ENCODE results near the gene NCAPD3.

NCAPD3 gene

GRCh38 chr11:134206185-134206584 is 17.6 kb downstream of the NCAPD3 start:
- H3K27me3 ChIP-seq (ENCODE audit: insufficient read depth, low read depth): no peaks in the 10 kb centered on the region
- no peak overlapping the region for H2AFZ ChIP-seq (ENCODE audit: low read depth)
- no peak overlapping the region for H3K9ac ChIP-seq
- H3K4me2 ChIP-seq: no peak overlapping the region
- no peak for TF ChIP-seq CTCF (conservative IDR thresholded peaks at IDR 0.05; ENCODE audit: low read depth, low read length)
- H3K4me1 ChIP-seq (ENCODE audit: low read depth, poor library complexity, severe bottlenecking): no peaks in the 10 kb centered on the region
- H3K4me3 ChIP-seq (IDR thresholded peaks at IDR 0.05; ENCODE audit: insufficient read depth, low read depth, low read length): no peak overlapping the region
- no peak overlapping the region for H3K27ac ChIP-seq
- H3K36me3 ChIP-seq (ENCODE audit: insufficient read depth): 0 out of 2 replicates have a peak, but pooled peaks cover 4% of the 10 kb centered on the region
- H3K79me2 ChIP-seq (ENCODE audit: insufficient read depth, low read depth): peaks cover 10% of the 10 kb centered on the region; the same call in 1 of the 2 replicates
- no peaks in the 10 kb centered on the region for H4K20me1 ChIP-seq (ENCODE audit: insufficient read depth)

GRCh38 chr11:134205729-134206128 is 18.0 kb downstream of the NCAPD3 start:
- peaks cover 5% of the 10 kb centered on the region; the same call in 1 of the 2 replicates for H3K79me2 ChIP-seq (ENCODE audit: insufficient read depth, low read depth)
- no peak overlapping the region for H3K4me3 ChIP-seq (IDR thresholded peaks at IDR 0.05; ENCODE audit: insufficient read depth, low read depth, low read length)
- H3K36me3 ChIP-seq (ENCODE audit: insufficient read depth): 0 out of 2 replicates have a peak, but pooled peaks cover 4% of the 10 kb centered on the region
- H3K4me2 ChIP-seq: no peak overlapping the region
- no peaks in the 10 kb centered on the region for H3K4me1 ChIP-seq (ENCODE audit: low read depth, poor library complexity, severe bottlenecking)
- H3K27me3 ChIP-seq (ENCODE audit: insufficient read depth, low read depth): no peaks in the 10 kb centered on the region
- H3K9ac ChIP-seq: no peak overlapping the region
- H2AFZ ChIP-seq (ENCODE audit: low read depth): no peak overlapping the region
- no peak overlapping the region for H3K27ac ChIP-seq
- no peaks in the 10 kb centered on the region for H4K20me1 ChIP-seq (ENCODE audit: insufficient read depth)
- TF ChIP-seq CTCF (conservative IDR thresholded peaks at IDR 0.05; ENCODE audit: low read depth, low read length): no peak

- no peaks in the 10 kb centered on the region for H3K4me1 ChIP-seq (ENCODE audit: low read depth, poor library complexity, severe bottlenecking)
- 0 out of 2 replicates have a peak, but pooled peaks cover 4% of the 10 kb centered on the region for H3K36me3 ChIP-seq (ENCODE audit: insufficient read depth)
- no peak overlapping the region for H3K9ac ChIP-seq
- TF ChIP-seq CTCF (conservative IDR thresholded peaks at IDR 0.05; ENCODE audit: low read depth, low read length): no peak
- no peaks in the 10 kb centered on the region for H3K79me2 ChIP-seq (ENCODE audit: insufficient read depth, low read depth)
- no peak overlapping the region for H3K4me2 ChIP-seq
- H3K4me3 ChIP-seq (IDR thresholded peaks at IDR 0.05; ENCODE audit: insufficient read depth, low read depth, low read length): no peak overlapping the region
- no peak overlapping the region for H3K27ac ChIP-seq
- no peaks in the 10 kb centered on the region for H3K27me3 ChIP-seq (ENCODE audit: insufficient read depth, low read depth)
- no peak overlapping the region for H2AFZ ChIP-seq (ENCODE audit: low read depth)
- H4K20me1 ChIP-seq (ENCODE audit: insufficient read depth): no peaks in the 10 kb centered on the region
Observed at GRCh38 chr11:134202661-134203060, 21.1 kb downstream of the NCAPD3 start.

GRCh38 chr11:134200688-134201087 is 23.1 kb downstream of the NCAPD3 start:
- Histone ChIP-seq H3K36me3 (ENCODE audit: insufficient read depth) (0 out of 2 replicates have a peak, but pooled peaks cover 4% of the 10 kb centered on the region), H3K79me2 (ENCODE audit: insufficient read depth, low read depth) (no peaks in the 10 kb centered on the region), H3K9ac (no peak overlapping the region), H3K27ac (no peak overlapping the region), H3K4me1 (ENCODE audit: low read depth, poor library complexity, severe bottlenecking) (no peaks in the 10 kb centered on the region), H3K4me3 (IDR thresholded peaks at IDR 0.05; ENCODE audit: insufficient read depth, low read depth, low read length) (no peak overlapping the region), H4K20me1 (ENCODE audit: insufficient read depth) (no peaks in the 10 kb centered on the region), H3K27me3 (ENCODE audit: insufficient read depth, low read depth) (no peaks in the 10 kb centered on the region), H3K4me2 (no peak overlapping the region), H2AFZ (ENCODE audit: low read depth) (no peak overlapping the region)
- TF ChIP-seq CTCF (conservative IDR thresholded peaks at IDR 0.05; ENCODE audit: low read depth, low read length): no peak

Data from KMS-11 (cell line).